ENCODE results near the gene SART3.

SART3 gene

DNA sequence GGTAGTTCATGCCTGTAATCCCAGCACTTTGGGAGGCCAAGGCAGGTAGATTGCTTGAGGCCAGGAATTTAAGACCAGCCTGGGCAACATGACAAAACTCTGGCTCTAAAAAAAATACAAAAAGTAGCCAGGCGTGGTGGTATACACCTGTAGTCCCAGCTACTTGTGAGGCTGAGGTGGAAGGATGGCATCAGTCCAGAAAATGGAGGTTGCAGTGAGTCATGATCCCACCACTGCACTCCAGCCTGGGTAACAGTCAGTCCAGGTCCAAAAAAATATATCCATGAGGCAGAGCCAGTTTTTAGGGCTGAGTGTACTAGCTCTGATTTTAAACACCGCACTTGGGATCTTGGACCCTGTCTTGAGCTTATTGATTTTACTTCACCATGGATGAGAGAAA is 76.5 kb downstream of the SART3 start:
- DNase-seq (ENCODE audit: low read depth), result no peak

- DNase-seq (ENCODE audit: low read depth), result no peak
Observed at GRCh38 chr12:108483213-108484059, 77.5 kb downstream of the SART3 start.

DNA sequence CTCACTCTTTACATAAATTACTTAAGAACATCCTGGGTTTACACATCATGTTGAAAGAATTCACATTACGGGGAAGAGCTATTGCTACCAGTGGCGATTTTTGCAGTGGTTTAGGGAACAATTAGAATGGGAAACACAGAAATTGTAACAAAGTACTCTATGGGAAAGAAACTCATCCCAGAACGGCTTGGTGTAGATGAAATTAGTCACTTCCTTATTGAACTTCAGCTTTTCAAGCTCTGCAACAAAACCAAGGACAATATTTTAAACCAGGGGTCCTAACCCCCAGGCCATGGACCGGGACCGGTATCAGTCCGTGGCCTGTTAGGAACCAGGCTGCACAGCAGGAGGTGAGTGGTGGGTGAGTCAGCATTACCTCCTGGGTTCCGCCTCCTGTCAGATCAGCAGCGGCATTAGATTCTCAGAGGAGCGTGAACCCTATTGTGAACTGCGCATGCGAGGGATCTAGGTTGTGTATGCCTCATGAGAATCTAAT is 78.2 kb downstream of the SART3 start:
- no peak for DNase-seq (ENCODE audit: low read depth)

DNA sequence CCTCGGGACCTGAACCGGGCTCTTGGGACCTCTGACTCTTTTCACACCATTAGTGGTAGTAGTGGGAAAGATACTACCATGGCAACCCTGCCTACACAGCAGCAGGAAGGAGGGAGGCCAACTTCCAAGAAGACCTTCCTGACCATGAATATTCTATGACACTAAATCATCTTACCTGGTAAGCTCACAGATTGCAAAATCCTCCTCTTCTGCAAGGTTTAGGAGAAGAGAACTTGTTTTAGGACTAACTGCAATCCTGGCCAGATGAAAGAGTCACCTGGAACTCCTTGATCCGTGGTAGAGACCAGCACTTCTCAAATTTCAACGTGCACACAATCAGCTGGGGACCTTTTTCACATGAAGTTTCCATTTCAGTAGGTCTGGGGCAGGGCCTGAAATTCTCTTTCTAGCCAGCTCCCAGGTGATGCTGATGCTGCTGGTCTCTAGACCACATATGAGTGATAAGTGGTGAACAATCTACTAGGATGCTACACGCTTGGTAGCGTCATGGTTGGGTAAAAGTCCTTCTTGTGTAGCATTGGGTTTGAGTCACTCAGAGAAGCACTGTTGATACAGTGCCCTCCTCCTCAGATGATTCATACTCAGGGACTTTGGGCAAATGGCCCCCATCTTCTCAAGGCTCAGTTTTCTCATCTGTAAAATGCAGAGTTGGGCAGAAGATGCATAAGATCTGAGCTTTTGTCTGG is 81.5 kb downstream of the SART3 start:
- no peak for DNase-seq (ENCODE audit: low read depth)

DNA sequence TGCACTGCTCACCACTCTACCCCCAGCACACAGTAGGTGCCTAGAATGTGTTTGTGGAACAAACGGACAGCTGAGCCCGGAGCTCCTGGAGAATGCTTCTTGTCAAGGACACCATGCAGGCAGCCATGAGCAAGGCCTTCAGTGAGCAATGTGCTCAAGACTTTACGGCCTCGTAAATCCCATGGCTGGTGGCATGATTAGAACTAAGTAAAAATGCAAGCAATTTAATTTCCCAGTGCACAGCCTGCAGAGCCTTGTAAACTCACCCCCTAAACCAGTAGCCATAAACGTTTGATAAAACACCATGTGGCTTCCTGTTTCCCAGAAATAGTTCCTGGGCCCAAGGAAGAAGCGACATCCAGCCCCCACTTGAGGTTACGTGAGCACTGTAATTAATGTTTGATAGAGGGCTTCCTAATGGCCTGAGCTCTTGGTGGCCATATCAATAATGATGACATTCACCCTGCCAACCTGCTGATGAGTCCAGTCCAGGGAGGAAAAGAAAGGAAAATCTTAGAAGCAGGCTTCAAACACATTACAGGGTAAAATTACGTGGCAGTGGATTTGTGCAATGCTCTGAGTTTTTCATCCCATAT is 82.3 kb downstream of the SART3 start:
- no peak for DNase-seq (ENCODE audit: low read depth)

- DNase-seq (ENCODE audit: low read depth), result no peak
Observed at GRCh38 chr12:108477881-108478259, 83.1 kb downstream of the SART3 start.

GRCh38 chr12:108477055-108477880 is 83.7 kb downstream of the SART3 start:
- DNase-seq (ENCODE audit: low read depth), result no peak

DNA sequence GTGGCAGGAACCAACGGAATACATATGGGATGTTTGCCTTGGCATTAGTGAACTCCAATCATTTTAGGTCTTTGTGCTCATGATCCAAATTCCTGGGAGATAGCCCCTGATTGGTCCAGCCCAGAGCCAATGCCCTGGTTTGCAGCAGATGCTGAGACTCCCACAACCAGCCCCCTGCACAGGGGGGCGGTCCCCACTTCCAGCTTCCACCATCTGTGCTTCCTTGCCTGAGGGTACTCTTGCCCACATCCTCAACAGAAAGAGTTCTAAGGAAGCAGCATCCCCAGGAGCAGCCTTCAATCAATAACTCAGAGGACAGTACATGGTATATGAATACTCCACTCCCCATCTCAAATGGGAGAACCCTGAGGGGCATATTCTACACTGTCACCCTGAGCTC is 85.6 kb downstream of the SART3 start:
- no peak for DNase-seq (ENCODE audit: low read depth)

DNA sequence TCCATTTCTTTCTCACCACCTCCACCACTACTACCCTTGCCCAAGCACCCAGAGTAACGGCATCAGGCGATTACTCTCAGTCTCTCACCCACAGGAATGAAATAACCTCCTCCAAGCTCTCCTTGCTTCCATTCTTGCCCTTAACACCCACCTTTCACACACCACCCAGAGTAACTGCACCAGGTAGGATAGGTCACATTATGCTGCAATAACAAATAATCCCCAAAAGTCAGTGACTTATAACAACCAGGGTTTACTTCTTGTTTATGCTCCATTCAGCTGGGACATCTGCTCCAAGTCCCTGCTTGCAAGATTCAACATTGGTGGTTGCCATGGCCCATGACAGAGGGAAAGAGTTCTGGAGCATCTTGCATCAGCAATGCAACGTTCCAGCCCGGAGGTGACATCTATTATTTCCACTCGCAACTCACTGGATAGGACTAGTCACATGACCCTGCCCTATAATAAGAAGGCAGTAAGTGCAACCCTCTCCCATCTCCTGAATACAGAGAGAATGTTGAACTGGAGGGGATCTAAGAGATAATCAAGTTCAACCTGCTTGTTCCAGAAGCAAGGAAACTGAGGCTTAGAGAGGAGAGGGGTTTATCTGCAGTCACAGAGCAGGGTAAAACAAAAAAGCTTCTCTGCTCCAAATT is 87.4 kb downstream of the SART3 start:
- no peak for DNase-seq (ENCODE audit: low read depth)
